ENCODE results near the gene DLGAP4.

The DLGAP4 gene

DNA sequence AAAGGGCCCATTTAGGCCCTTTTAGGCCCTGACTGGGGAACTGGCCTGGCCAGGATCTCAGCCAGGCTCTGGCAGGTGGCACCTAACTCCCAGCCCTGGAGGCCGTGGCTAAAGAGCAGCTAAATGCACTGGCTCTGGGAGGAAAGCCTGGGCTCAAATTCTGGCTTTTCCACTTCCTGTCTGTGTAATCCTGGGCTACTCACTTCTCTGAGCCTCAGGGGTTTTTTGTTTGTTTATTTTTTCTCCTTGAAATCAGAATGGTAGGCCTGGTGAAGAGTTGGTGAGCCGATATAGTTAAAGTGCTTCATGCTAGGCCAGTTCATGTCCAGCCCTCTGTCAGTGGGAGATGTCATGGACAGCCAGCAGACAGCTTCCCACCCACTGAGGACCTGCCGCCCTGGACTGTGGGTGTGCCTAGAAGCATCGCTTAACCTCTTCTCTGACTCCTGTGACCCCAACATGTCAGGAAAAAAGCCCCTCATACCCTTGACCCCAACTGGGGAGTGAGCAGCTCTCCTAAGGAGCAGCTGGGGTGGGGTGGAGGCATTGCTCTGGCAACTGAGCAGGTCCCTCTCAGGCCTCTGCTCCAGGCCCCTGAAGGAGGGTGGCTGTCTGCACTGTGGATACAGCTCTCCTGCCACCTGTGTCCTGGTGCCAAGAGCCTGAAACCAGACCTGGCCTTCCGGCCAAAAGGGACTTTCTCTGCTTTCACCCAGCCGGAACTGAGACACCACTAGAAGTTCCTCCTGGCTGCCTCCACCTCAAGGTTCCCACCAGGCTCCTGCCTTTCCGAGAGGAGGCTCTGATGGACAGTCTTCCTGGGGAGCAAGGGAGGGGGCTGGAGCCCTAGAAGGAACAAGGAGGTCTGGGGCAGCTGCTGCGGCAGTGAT is 178.0 kb downstream of the DLGAP4 start:
- Histone ChIP-seq H3K9ac (ENCODE audit: low read length) (peak overlapping the region; percentile 14), H3K36me3 (ENCODE audit: control insufficient read depth, insufficient read depth, low read length) (no peaks in the 10 kb centered on the region), H3K4me1 (ENCODE audit: control insufficient read depth, insufficient read depth, low read length) (peaks cover 37% of the 10 kb centered on the region), H3K4me3 (ENCODE audit: low read length) (no peak overlapping the region), H3K27ac (ENCODE audit: low read depth, low read length) (peak overlapping the region; percentile 30), H3K27me3 (ENCODE audit: control insufficient read depth, insufficient read depth, low read length) (no peaks in the 10 kb centered on the region)

DNA sequence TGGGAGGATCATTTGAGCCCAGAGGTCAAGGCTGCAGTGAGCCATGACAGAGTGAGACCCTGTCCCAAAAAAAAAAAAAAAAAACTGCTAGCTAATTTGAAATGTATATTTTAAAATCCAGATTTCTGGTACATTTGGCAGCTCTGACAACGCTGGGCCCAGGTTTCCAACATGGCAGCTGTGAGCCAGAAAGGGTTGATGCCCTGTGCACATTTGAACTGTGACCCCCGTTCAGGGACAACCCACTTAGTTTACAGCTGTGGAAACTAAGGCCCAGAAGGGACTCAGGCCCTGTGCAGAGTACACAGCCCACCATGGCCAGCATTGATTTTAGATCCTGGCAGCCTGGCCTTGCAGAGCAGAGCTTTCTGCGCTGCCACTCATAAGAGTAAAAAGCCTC is 179.1 kb downstream of the DLGAP4 start:
- Histone ChIP-seq H3K4me1 (ENCODE audit: control insufficient read depth, insufficient read depth, low read length) (peaks cover 37% of the 10 kb centered on the region), H3K27ac (ENCODE audit: low read depth, low read length) (no peak overlapping the region), H3K27me3 (ENCODE audit: control insufficient read depth, insufficient read depth, low read length) (no peaks in the 10 kb centered on the region)

DNA sequence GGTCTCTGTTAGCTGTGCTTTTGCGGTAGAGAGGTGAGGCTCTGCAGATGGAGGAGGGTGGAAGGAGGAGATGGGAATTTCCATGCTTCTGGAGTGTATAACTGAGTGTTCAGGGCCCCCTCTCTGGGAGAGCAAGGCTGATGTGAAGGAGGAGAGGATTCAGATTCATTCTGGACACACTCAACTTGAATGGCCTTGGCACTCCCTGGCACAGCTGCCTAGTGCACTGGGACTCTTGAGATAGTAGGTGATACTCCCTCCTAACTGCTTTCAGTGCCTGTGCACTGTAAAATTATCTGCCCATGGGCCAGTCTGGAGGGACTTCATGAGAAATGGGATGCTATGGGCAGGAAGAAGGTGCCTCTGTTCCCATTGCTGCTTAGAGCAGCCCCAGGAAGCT is 180.9 kb downstream of the DLGAP4 start:
- Histone ChIP-seq H3K27ac (ENCODE audit: low read depth, low read length) (no peak overlapping the region), H3K36me3 (ENCODE audit: control insufficient read depth, insufficient read depth, low read length) (no peaks in the 10 kb centered on the region), H3K9ac (ENCODE audit: low read length) (no peak overlapping the region), H3K27me3 (ENCODE audit: control insufficient read depth, insufficient read depth, low read length) (no peaks in the 10 kb centered on the region), H3K4me1 (ENCODE audit: control insufficient read depth, insufficient read depth, low read length) (peaks cover 28% of the 10 kb centered on the region), H3K4me3 (ENCODE audit: low read length) (no peak overlapping the region)

More for the DNA sequence above, 179.1 kb downstream of the DLGAP4 start:
- no peaks in the 10 kb centered on the region for H3K36me3 ChIP-seq (ENCODE audit: control insufficient read depth, insufficient read depth, low read length)
- H3K4me3 ChIP-seq (ENCODE audit: low read length) = no peak overlapping the region
- H3K9ac ChIP-seq (ENCODE audit: low read length) = no peak overlapping the region

DNA sequence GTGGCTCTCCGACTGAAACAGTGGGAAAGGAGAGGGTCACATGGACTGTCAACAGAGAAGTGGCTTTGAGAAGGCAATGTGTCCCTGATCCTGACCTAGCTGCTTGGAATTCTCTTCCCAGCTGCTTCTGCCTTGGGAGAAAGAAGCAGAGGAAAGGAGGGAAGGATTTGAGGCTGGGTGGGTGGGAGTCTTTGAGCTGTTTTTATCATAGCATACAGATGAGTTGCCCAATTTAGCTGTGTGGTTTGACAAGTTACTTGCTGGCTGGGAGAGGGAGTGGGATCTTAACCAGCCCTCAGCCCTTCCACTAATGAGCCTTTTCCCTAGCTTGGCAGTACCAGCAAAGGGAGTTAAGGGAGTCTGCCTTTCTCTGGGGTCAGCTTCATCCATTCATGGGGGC is 184.1 kb downstream of the DLGAP4 start:
- H3K27ac ChIP-seq (ENCODE audit: low read depth, low read length) = no peak overlapping the region
- H3K36me3 ChIP-seq (ENCODE audit: control insufficient read depth, insufficient read depth, low read length) = no peaks in the 10 kb centered on the region
- no peak overlapping the region for H3K4me3 ChIP-seq (ENCODE audit: low read length)
- H3K9ac ChIP-seq (ENCODE audit: low read length) = no peak overlapping the region
- H3K27me3 ChIP-seq (ENCODE audit: control insufficient read depth, insufficient read depth, low read length) = no peaks in the 10 kb centered on the region
- peaks cover 24% of the 10 kb centered on the region for H3K4me1 ChIP-seq (ENCODE audit: control insufficient read depth, insufficient read depth, low read length)

DNA sequence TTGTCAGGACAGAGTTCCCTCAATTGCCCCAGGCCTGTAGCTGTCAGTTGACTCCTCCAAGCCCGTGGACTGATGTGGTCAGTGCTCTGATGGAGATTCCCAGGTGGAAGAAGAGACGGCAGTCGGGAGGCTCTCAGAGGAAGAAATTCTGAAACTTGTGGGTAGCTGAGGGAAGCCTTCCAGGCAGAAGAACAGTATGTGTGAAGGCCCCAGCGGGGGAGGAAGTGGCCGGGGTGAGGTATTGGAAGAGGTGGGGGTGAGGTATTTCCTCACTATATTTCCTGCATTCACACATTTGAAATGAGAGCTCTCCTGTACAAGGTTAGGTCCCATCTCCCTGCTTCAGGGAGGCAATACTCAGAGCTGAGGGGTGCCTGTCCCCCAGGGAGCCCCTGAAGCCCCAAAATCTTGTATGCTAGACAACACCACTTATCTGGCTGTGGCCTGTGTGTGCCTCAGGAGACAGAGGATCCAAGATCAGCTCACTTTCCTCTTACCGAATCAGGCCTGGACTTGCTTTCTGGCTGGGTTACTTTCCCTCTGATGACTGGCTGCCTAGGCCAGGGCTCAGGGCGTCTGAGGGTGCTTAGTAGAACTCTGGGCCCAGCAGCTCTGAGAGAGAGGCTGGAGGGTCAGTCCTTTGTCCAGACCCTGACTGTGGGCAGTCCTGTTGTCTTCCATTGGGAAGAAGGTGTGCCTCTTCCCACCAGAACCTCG is 185.9 kb downstream of the DLGAP4 start:
- H3K9ac ChIP-seq (ENCODE audit: low read length) = no peak overlapping the region
- peak overlapping the region; percentile 68 for H3K27ac ChIP-seq (ENCODE audit: low read depth, low read length)
- peaks cover 8% of the 10 kb centered on the region for H3K36me3 ChIP-seq (ENCODE audit: control insufficient read depth, insufficient read depth, low read length)
- peaks cover 21% of the 10 kb centered on the region for H3K4me1 ChIP-seq (ENCODE audit: control insufficient read depth, insufficient read depth, low read length)
- no peaks in the 10 kb centered on the region for H3K27me3 ChIP-seq (ENCODE audit: control insufficient read depth, insufficient read depth, low read length)
- H3K4me3 ChIP-seq (ENCODE audit: low read length) = no peak overlapping the region

DNA sequence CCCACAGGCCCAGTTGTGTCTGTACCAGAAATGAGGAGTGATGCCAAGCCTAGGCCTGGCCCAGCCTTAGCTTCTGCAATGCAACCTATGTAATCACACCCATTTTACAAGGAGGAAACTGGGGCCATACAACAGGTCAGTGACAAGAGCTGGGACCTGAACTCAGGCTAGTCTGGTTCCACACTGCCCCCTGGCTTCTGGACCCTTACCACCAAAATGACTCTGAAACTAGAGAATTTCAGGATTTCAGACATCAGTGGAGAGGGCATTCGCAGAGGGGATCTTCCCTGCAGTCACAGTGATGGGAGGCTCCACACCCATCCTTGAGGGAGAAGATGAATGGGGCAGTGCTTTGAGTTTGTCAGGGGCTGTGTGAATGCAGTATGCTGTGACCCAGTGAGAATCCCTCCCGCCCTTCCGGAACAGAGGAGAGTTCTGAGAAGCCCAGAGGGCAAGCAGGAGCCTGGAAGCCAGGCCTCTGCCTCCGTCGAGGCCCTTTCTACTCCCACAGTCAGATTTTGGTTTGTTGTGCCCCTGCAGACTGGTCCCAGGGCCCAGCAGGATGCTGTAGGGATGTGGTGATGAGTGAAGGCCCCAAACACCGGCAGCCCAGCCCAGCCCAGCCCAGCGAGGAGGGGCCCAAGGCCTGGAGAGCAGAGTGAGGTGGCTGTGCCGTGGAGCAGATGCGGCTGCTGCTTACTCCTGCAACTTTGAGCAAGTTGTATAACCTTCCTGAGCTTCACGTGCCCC is 187.1 kb downstream of the DLGAP4 start:
- no peak overlapping the region for H3K9ac ChIP-seq (ENCODE audit: low read length)
- H3K27me3 ChIP-seq (ENCODE audit: control insufficient read depth, insufficient read depth, low read length) = no peaks in the 10 kb centered on the region
- H3K36me3 ChIP-seq (ENCODE audit: control insufficient read depth, insufficient read depth, low read length) = peaks cover 20% of the 10 kb centered on the region
- peaks cover 21% of the 10 kb centered on the region for H3K4me1 ChIP-seq (ENCODE audit: control insufficient read depth, insufficient read depth, low read length)
- H3K27ac ChIP-seq (ENCODE audit: low read depth, low read length) = peak overlapping the region; percentile 68
- no peak overlapping the region for H3K4me3 ChIP-seq (ENCODE audit: low read length)

DNA sequence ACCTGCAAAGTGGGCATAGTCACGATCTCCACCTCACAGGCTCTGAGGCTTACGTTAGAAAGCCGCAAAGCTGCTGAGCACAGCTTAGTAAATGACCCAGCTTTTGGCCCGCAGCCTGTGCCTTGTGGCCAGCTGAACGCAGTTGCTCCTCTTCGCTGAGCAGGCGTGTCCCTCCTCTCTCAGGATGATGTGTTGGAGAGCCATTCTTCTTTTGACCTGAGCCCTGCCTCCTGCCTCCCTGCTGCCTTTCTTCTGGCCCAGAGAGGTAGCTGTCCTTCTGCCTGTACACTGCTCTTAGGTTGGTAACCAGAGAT is 187.6 kb downstream of the DLGAP4 start:
- H3K4me1 ChIP-seq (ENCODE audit: control insufficient read depth, insufficient read depth, low read length) = peaks cover 21% of the 10 kb centered on the region
- H3K27ac ChIP-seq (ENCODE audit: low read depth, low read length) = peak overlapping the region; percentile 68
- no peak overlapping the region for H3K9ac ChIP-seq (ENCODE audit: low read length)
- no peak overlapping the region for H3K4me3 ChIP-seq (ENCODE audit: low read length)
- H3K27me3 ChIP-seq (ENCODE audit: control insufficient read depth, insufficient read depth, low read length) = no peaks in the 10 kb centered on the region
- H3K36me3 ChIP-seq (ENCODE audit: control insufficient read depth, insufficient read depth, low read length) = peaks cover 25% of the 10 kb centered on the region

DNA sequence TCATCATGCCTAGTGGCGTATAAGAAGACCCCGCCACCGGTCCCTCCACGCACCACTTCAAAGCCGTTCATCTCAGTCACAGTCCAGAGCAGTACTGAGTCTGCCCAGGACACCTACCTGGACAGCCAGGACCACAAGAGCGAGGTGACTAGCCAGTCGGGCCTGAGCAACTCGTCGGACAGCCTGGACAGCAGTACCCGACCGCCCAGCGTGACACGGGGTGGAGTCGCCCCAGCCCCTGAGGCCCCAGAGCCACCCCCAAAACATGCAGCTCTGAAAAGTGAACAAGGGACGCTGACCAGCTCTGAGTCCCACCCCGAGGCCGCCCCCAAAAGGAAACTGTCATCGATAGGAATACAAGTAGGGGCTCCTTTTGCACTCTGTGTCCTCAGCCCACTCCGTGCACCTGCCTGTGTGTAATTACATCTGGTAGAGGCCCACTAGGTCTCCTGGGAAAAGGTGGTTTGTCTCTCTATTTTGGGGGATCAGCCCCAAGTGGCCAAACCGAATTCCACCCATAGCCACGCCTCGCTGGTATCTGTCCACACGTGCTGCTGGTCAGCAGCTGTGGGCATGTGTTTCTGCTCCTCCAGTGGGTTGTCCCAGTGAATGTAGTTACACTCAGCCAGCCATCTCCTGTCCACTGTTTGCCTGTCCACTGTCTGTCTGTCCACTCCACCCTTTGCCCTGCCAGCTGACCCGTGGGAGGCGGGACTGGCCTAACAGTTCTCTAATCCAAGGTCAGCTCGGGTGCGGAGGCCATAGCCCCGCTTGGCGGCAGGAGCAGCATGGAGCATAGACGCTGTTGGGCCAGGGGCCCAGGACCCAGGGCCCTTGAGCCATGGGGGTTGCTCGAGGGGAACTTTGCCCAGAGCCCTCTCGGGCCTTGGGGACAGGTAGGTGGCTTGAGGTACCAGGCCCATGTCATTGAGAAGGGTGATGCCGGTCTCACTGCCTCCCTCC is 190.8 kb downstream of the DLGAP4 start:
- Histone ChIP-seq H3K4me3 (ENCODE audit: low read length) (no peak overlapping the region), H3K9ac (ENCODE audit: low read length) (no peak overlapping the region), H3K27me3 (ENCODE audit: control insufficient read depth, insufficient read depth, low read length) (no peaks in the 10 kb centered on the region), H3K4me1 (ENCODE audit: control insufficient read depth, insufficient read depth, low read length) (peaks cover 20% of the 10 kb centered on the region), H3K27ac (ENCODE audit: low read depth, low read length) (no peak overlapping the region), H3K36me3 (ENCODE audit: control insufficient read depth, insufficient read depth, low read length) (peaks cover 43% of the 10 kb centered on the region)

DNA sequence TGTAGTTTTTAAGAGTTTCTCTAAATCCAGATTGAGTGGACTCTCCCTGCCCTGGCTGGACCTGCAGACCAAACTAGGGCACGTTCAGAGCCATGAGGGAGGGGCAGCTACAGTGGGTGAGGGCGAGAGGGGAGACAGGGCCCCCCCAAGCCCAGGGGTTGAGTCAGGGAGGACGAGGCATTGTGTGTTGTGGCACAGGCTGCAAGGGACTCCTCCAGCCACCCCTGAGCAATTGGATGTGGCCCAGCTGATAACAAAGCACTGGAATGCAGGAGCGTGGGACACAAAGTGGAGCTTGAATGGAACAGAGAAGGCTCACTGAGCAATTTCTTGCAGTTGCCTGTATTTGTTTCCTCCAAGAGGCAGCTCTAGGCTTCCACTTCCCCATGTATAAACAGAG is 191.7 kb downstream of the DLGAP4 start:
- Histone ChIP-seq H3K27ac (ENCODE audit: low read depth, low read length) (no peak overlapping the region), H3K27me3 (ENCODE audit: control insufficient read depth, insufficient read depth, low read length) (no peaks in the 10 kb centered on the region), H3K36me3 (ENCODE audit: control insufficient read depth, insufficient read depth, low read length) (peaks cover 43% of the 10 kb centered on the region), H3K4me1 (ENCODE audit: control insufficient read depth, insufficient read depth, low read length) (peaks cover 13% of the 10 kb centered on the region), H3K9ac (ENCODE audit: low read length) (no peak overlapping the region), H3K4me3 (ENCODE audit: low read length) (no peak overlapping the region)

DNA sequence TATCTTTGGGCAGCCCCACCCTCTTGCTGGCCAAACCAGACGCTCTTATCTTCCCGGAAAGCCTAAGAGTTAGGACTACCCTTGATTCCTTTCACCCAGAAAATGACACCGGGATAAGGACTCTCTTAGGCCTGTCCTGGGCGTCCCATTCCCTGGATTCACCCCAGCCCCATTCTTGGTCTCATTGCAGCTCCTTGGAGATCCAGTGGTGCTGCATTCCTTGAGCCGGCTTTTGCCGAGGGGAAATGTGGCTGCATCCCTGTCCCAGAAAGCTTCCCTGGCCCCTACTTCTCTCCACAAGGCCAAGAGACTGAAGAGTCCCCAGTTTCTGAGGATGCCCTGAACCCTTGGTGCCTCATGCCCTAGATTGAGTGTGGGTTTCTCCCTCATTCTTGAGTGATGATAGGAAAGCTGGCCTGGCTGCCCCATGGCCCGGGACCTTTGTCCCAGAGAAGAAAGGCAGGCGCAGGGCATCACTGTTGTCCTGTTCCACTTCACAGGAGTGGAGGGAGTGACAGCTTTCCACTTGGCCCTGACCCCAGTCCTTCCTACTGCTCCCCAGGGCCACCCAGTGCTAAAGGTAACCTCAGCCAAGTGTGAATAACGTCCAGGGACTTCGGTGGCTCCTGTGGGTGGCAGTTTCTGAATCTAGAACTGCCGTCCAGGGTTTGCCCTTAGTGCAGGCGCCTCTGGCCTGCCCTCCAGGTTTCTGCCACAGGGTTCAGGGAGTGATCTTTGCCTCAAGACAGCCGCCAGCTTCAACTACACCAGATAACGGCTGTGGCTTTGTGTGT is 192.4 kb downstream of the DLGAP4 start:
- Histone ChIP-seq H3K36me3 (ENCODE audit: control insufficient read depth, insufficient read depth, low read length) (peaks cover 43% of the 10 kb centered on the region), H3K9ac (ENCODE audit: low read length) (no peak overlapping the region), H3K27ac (ENCODE audit: low read depth, low read length) (no peak overlapping the region), H3K4me3 (ENCODE audit: low read length) (no peak overlapping the region), H3K4me1 (ENCODE audit: control insufficient read depth, insufficient read depth, low read length) (peaks cover 6% of the 10 kb centered on the region), H3K27me3 (ENCODE audit: control insufficient read depth, insufficient read depth, low read length) (no peaks in the 10 kb centered on the region)

DNA sequence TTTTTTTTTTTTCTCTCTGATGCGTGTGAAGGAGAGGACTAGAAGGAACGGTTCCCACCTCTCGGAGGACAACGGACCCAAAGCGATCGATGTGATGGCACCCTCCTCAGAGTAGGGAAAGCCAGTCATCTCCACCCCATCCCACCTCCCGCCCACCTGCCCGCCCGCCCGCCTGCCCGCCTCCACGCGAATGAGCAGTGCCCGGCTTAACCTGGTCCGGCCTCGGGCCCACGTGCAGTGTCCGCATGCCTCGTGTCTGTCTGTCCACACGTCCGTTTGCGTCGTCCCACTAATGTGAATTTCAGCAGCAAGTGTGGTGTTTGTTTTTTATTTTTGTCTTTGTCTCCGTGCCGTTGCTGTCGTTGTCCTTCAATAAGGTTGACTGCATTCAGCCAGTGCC is 193.1 kb downstream of the DLGAP4 start:
- no peak overlapping the region for H3K27ac ChIP-seq (ENCODE audit: low read depth, low read length)
- H3K4me1 ChIP-seq (ENCODE audit: control insufficient read depth, insufficient read depth, low read length) = no peaks in the 10 kb centered on the region

More for the DNA sequence above, 193.1 kb downstream of the DLGAP4 start:
- H3K4me3 ChIP-seq (ENCODE audit: low read length) = no peak overlapping the region
- peaks cover 43% of the 10 kb centered on the region for H3K36me3 ChIP-seq (ENCODE audit: control insufficient read depth, insufficient read depth, low read length)
- H3K9ac ChIP-seq (ENCODE audit: low read length) = no peak overlapping the region
- no peaks in the 10 kb centered on the region for H3K27me3 ChIP-seq (ENCODE audit: control insufficient read depth, insufficient read depth, low read length)
